HCT116 (cell line): ENCODE data around the gene CD63. TPM values are rescaled to one million over a fixed set of nuclear protein-coding genes. Genes with fewer than 3 reads are reported as not detected.

ENCODE experiments used
- ATAC-seq: fragments of 200-7000 bp; cut with Tn5 transposase; 2 replicates; pipeline ENCODE4 v1.9.1; 2020; ENCODE audit warnings: mild to moderate bottlenecking, moderate library complexity
- BruUV-seq: library from RNA; stranded (reverse); fragments of 400-500 nt; replicated peaks from 2 replicates; lab custom pipeline; 2021; lab: Mats Ljungman, UMichigan
- CTCF ChIA-PET: fragments of 300-600 bp; sonication (Branson Sonifier 250); formaldehyde crosslinking; loops from one replicate; lab custom pipeline; 2021; ENCODE audit warnings: antibody characterized with exemption; lab: Charles Lee
- POLR2A ChIA-PET: fragments of 300-600, 350-600 bp; sonication (Branson Sonifier 250); formaldehyde crosslinking; loops from one replicate; lab custom pipeline; 2021; ENCODE audit warnings: antibody characterized with exemption; lab: Charles Lee
- RAD21 ChIA-PET, 2 experiments: fragments of 300-600 bp; sonication (Branson Sonifier 250); formaldehyde crosslinking; loops; one replicate each; lab custom pipeline; 2023; ENCODE audit warnings: low total read pairs in 2 of 2; ENCODE audit not compliant: uncharacterized antibody in 2 of 2, unreplicated experiment in 2 of 2, low non-redundant PET in 1 of 2; lab: Charles Lee
- DNase-seq: peaks from one replicate; pipeline ENCODE4 v3.0.0-alpha.2; 2010; ENCODE audit warnings: low read depth, low spot score
- H2AFZ ChIP-seq: fragments of 200-600 bp; shearing (Covaris generic), sonication (generic); 2 replicates; pipeline ENCODE4 v1.6.1; 2017; ENCODE audit warnings: low read depth, mixed run types, mixed read lengths, antibody characterized with exemption, low read length; ENCODE audit not compliant: poor library complexity, severe bottlenecking
- H3K27ac ChIP-seq: 2 replicates; pipeline ENCODE4 v1.5.1; 2012; ENCODE audit warnings: low read depth, low read length
- H3K27me3 ChIP-seq: fragments of 200-600 bp; sonication (generic); 2 replicates; pipeline ENCODE4 v1.6.1; 2016; ENCODE audit warnings: mixed run types, low read length, mixed read lengths; ENCODE audit not compliant: insufficient read depth
- H3K36me3 ChIP-seq, 2 experiments: fragments of 200-500 bp in 1 of 2; fragments of 200-600 bp in 1 of 2; sonication (Bioruptor generic) in 1 of 2; sonication (generic) in 1 of 2; 2 replicates each; pipeline versions ENCODE4 v1.5.1 to v1.6.1; 2014 to 2016; ENCODE audit warnings: low read length in 2 of 2, inconsistent platforms in 1 of 2, mixed read lengths in 1 of 2, mixed run types in 1 of 2; ENCODE audit not compliant: insufficient read depth in 2 of 2, control insufficient read depth in 1 of 2
- H3K4me1 ChIP-seq, 2 experiments: fragments of 200-600 bp in 1 of 2; sonication (generic) in 1 of 2; 2 replicates each; pipeline versions ENCODE4 v1.5.1 to v1.6.1; 2012 to 2017; ENCODE audit warnings: low read length in 2 of 2, inconsistent platforms in 1 of 2, mild to moderate bottlenecking in 1 of 2, mixed read lengths in 1 of 2, mixed run types in 1 of 2, moderate library complexity in 1 of 2; ENCODE audit not compliant: insufficient read depth in 2 of 2, control insufficient read depth in 1 of 2
- H3K4me2 ChIP-seq: fragments of 200-600 bp; sonication (generic); 2 replicates; pipeline ENCODE4 v1.6.1; 2017; ENCODE audit warnings: mixed run types, low read length, mixed read lengths
- H3K4me3 ChIP-seq, 2 experiments: fragments of 200-600 bp in 1 of 2; sonication (generic) in 1 of 2; replicated peaks in 1 of 2; 2 replicates each; pipeline ENCODE4 v1.5.1; 2011 to 2016; ENCODE audit warnings: low read length in 2 of 2, control low read depth in 1 of 2, low read depth in 1 of 2, mild to moderate bottlenecking in 1 of 2, mixed read lengths in 1 of 2, mixed run types in 1 of 2
- H3K79me2 ChIP-seq: fragments of 200-600 bp; sonication (generic); 2 replicates; pipeline ENCODE4 v1.6.1; 2017; ENCODE audit warnings: mild to moderate bottlenecking, mixed run types, low read length, moderate library complexity, mixed read lengths; ENCODE audit not compliant: insufficient read depth
- H3K9ac ChIP-seq: fragments of 200-600 bp; sonication (generic); 2 replicates; pipeline ENCODE4 v1.6.1; 2016; ENCODE audit warnings: low read length, mixed read lengths
- H3K9me2 ChIP-seq: fragments of 200-600 bp; sonication (generic), shearing (Covaris generic); 2 replicates; pipeline ENCODE4 v1.6.1; 2017; ENCODE audit warnings: mixed run types, mild to moderate bottlenecking, moderate library complexity; ENCODE audit not compliant: insufficient read depth
- H3K9me3 ChIP-seq, 2 experiments: fragments of 200-500 bp in 1 of 2; fragments of 200-600 bp in 1 of 2; sonication (Bioruptor generic) in 1 of 2; sonication (generic) in 1 of 2; 2 replicates each; pipeline ENCODE4 v1.6.1; 2014 to 2017; ENCODE audit warnings: low read length in 2 of 2, mixed read lengths in 2 of 2, inconsistent platforms in 1 of 2, low read depth in 1 of 2, mild to moderate bottlenecking in 1 of 2, mixed run types in 1 of 2, moderate library complexity in 1 of 2; ENCODE audit not compliant: control insufficient read depth in 1 of 2, insufficient read depth in 1 of 2
- H4K20me1 ChIP-seq: fragments of 200-600 bp; sonication (generic), shearing (Covaris generic); 2 replicates; pipeline ENCODE4 v1.6.1; 2017; ENCODE audit warnings: mixed run types, mild to moderate bottlenecking, moderate library complexity; ENCODE audit not compliant: insufficient read depth
- CTCF ChIP-seq, 3 experiments: fragments of 200-600 bp in 1 of 3; sonication (generic) in 1 of 3; IDR thresholded peaks in 2 of 3; conservative IDR thresholded peaks in 1 of 3; 2 replicates each; pipeline ENCODE4 v1.5.1; 2012 to 2017; ENCODE audit warnings: low read depth in 2 of 3, low read length in 2 of 3, antibody characterized with exemption in 1 of 3, borderline replicate concordance in 1 of 3, control low read depth in 1 of 3, mild to moderate bottlenecking in 1 of 3, mixed read lengths in 1 of 3, mixed run types in 1 of 3, moderate library complexity in 1 of 3; ENCODE audit not compliant: insufficient read depth in 1 of 3
- EGR1 ChIP-seq: IDR thresholded peaks from 2 replicates; pipeline ENCODE4 v1.6.1; 2012; ENCODE audit warnings: low read depth
- ELF1 ChIP-seq: IDR thresholded peaks from 2 replicates; pipeline ENCODE4 v1.6.1; 2012; ENCODE audit warnings: low read depth, borderline replicate concordance
- FOSL1 ChIP-seq: IDR thresholded peaks from 2 replicates; pipeline ENCODE4 v1.6.1; 2012; ENCODE audit warnings: low read depth
- POLR2AphosphoS5 ChIP-seq: IDR thresholded peaks from 2 replicates; pipeline ENCODE4 v1.6.1; 2011; ENCODE audit warnings: mild to moderate bottlenecking, low read depth, low read length, moderate library complexity
- SP1 ChIP-seq: IDR thresholded peaks from 2 replicates; pipeline ENCODE4 v1.6.1; 2012; ENCODE audit warnings: low read depth
- TCF7L2 ChIP-seq: IDR thresholded peaks from 2 replicates; pipeline ENCODE4 v1.7.0; 2011; ENCODE audit warnings: borderline replicate concordance, inconsistent platforms; ENCODE audit not compliant: insufficient read depth, insufficient read length; ENCODE audit errors: extremely low read depth
- YY1 ChIP-seq: IDR thresholded peaks from 2 replicates; pipeline ENCODE4 v1.6.1; 2011; ENCODE audit warnings: low read length, low read depth, moderate library complexity, mild to moderate bottlenecking; ENCODE audit not compliant: insufficient replicate concordance; ENCODE audit errors: extremely low read depth
- ZFX ChIP-seq: fragments of 450-650 bp; IDR thresholded peaks from 2 replicates; pipeline ENCODE4 v1.6.1; 2017
- ZNF274 ChIP-seq: fragments of 200-500 bp; sonication (Bioruptor generic); IDR thresholded peaks from 2 replicates; pipeline ENCODE4 v1.6.1; 2014; ENCODE audit warnings: mild to moderate bottlenecking, low read depth, low read length, inconsistent platforms
- intact Hi-C: fragments of 100-400 bp; cut with micrococcal nuclease; formaldehyde crosslinking; loops from 2 replicates; pipeline ENCODE4 v1.10.0; 2022
- total RNA-seq: library from RNA; stranded (reverse); gene quantifications from one replicate; pipeline ENCODE4 v1.2.1, GENCODE V29; 2021; ENCODE audit not compliant: unreplicated experiment

CD63 gene
- total RNA-seq, 1 experiment from 2014 or later, result 355 TPM

DNA sequence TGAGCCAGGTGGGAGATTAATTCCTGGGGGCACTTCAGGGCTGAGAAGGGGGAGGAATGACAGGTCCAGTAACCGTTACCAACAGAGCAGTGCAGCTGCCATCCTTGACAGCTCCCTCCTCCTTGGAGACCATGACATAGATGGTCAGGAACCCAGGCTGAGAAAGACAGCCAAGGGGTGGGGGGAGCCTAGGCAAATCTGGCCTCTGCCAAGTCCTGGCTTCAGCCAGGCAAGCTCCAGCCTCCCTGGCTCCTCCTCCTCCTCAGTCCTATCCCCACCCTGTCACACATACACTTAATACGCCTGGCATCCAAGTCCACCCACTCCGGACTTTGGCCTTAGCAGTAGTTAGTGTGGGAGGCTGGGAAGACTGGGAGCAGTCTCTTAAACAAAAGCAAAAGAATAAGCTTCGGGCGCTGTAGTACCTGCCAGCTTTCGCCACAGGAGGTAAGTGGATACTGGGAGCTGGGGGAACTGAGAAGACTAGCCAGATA lies 8.7 kb downstream of the CD63 start, which contains the start of gene RDH5 (continued):
- TF ChIP-seq CTCF (IDR thresholded peaks at IDR 0.05 in 2 of 3, conservative IDR thresholded peaks at IDR 0.05 in 1 of 3; ENCODE audit: borderline replicate concordance in 1 of 3, insufficient read depth in 1 of 3, low read depth in 2 of 3, low read length in 2 of 3), result no peak
- no peak for TF ChIP-seq ZFX

DNA sequence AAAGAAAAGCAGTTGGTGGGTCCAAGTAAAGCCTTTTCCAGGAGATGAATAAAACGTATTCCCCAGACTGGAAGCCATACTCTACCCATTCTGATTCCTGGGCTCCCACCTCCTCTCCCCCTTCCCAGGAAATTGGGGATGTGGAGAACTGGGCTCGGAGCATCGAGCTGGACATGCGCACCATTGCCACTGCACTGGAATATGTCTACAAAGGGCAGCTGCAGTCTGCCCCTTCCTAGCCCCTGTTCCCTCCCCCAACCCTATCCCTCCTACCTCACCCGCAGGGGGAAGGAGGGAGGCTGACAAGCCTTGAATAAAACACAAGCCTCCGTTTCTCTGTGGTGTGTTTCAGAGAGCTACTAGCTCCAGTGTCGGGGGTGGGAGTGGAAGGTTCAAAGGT lies 9.4 kb downstream of the CD63 start:
- TF ChIP-seq EGR1, result no peak
- TF ChIP-seq ZNF274, result no peak
- TF ChIP-seq POLR2AphosphoS5, result no peak
- TF ChIP-seq TCF7L2, result no peak
- no peak for TF ChIP-seq FOSL1
- no peak for TF ChIP-seq ELF1
- TF ChIP-seq SP1, result no peak
- TF ChIP-seq CTCF (IDR thresholded peaks at IDR 0.05 in 2 of 3, conservative IDR thresholded peaks at IDR 0.05 in 1 of 3; ENCODE audit: borderline replicate concordance in 1 of 3, insufficient read depth in 1 of 3, low read depth in 2 of 3, low read length in 2 of 3), result no peak
- TF ChIP-seq YY1, result no peak
- Histone ChIP-seq H2AFZ (no peak overlapping the region), H3K4me2 (peak overlapping the region; percentile 53; the same call in 1 of the 2 replicates), H3K9me2 (no peaks in the 10 kb centered on the region), H3K27me3 (no peaks in the 10 kb centered on the region), H3K36me3 (peaks cover 2 to 16% of the 10 kb centered on the region in 2 experiments; a peak in 1 of 4 replicates), H4K20me1 (no peaks in the 10 kb centered on the region), H3K79me2 (peaks cover 14% of the 10 kb centered on the region), H3K4me3 (no peak overlapping the region), H3K27ac (no peak overlapping the region), H3K4me1 (peaks cover 33 to 62% of the 10 kb centered on the region in 2 experiments), H3K9me3 (no peaks in the 10 kb centered on the region), H3K9ac (no peak overlapping the region; the same call in 1 of the 2 replicates)
- ChIA-PET RAD21 (interaction anchor here in 1 of 2 experiments (1.8 kb wide), 1 partner anchor 10 kb away, joined by 4 read pairs; the partner anchor contains the start of gene CD63), CTCF (interaction anchor here (0.8 to 4.1 kb wide), 7 partner anchors 10 to 73 kb away, joined by 3 to 35 read pairs (median 4); partner anchors contain the start of gene CD63), POLR2A (no interaction called here)
- DNase-seq, result no peak
- ATAC-seq, result no peak
- BruUV-seq, result no TSS peak
- intact Hi-C loops, result no loop called here
